Measurements from ENCODE around the gene DYNLRB1. TPM values are rescaled to one million over a fixed set of nuclear protein-coding genes. Genes with fewer than 3 reads are reported as not detected.

Gene DYNLRB1
- total RNA-seq, 1 donor from 2014 or later = 101 TPM

GRCh38 chr20:34538671-34539123 lies 22.5 kb downstream of the DYNLRB1 start:
- no peaks in the 10 kb centered on the region for H3K27me3 Mint-ChIP-seq (ENCODE audit: low read depth)

GRCh38 chr20:34539756-34540155 lies 23.5 kb downstream of the DYNLRB1 start:
- Mint-ChIP-seq H3K4me1 (peaks cover 14% of the 10 kb centered on the region), H3K27ac (no peak overlapping the region), H3K4me3 (no peak overlapping the region), H3K27me3 (ENCODE audit: low read depth) (no peaks in the 10 kb centered on the region), H3K36me3 (peaks cover 41% of the 10 kb centered on the region), H3K9me3 (no peaks in the 10 kb centered on the region)
- DNase-seq (ENCODE audit: low spot score in 2 of 2, unreplicated experiment in 2 of 2) = no peak
- no peak for TF ChIP-seq CTCF (IDR thresholded peaks at IDR 0.05; ENCODE audit: unreplicated experiment)

More at GRCh38 chr20:34538671-34539123, 22.5 kb downstream of the DYNLRB1 start:
- Mint-ChIP-seq H3K4me3 (no peak overlapping the region), H3K27ac (no peak overlapping the region), H3K4me1 (peaks cover 4% of the 10 kb centered on the region), H3K36me3 (peaks cover 48% of the 10 kb centered on the region), H3K9me3 (no peaks in the 10 kb centered on the region)
- peak; percentile 76 for TF ChIP-seq CTCF (IDR thresholded peaks at IDR 0.05; ENCODE audit: unreplicated experiment)
- DNase-seq (ENCODE audit: low spot score in 2 of 2, unreplicated experiment in 2 of 2) = no peak

- DNase-seq (ENCODE audit: low spot score in 2 of 2, unreplicated experiment in 2 of 2) = no peak
- no peaks in the 10 kb centered on the region for H3K27me3 Mint-ChIP-seq (ENCODE audit: low read depth)
- no peak overlapping the region for H3K4me3 Mint-ChIP-seq
- no peak overlapping the region for H3K27ac Mint-ChIP-seq
- no peaks in the 10 kb centered on the region for H3K9me3 Mint-ChIP-seq
- peaks cover 15% of the 10 kb centered on the region for H3K4me1 Mint-ChIP-seq
- no peak for TF ChIP-seq CTCF (IDR thresholded peaks at IDR 0.05; ENCODE audit: unreplicated experiment)
- H3K36me3 Mint-ChIP-seq = peaks cover 33% of the 10 kb centered on the region
Measured at GRCh38 chr20:34540596-34541263, 24.5 kb downstream of the DYNLRB1 start.

- peak overlapping the region; percentile 43 for H3K27ac Mint-ChIP-seq
Measured at GRCh38 chr20:34541264-34541901, 25.2 kb downstream of the DYNLRB1 start.

GRCh38 chr20:34541917-34542316 lies 25.7 kb downstream of the DYNLRB1 start:
- DNase-seq (ENCODE audit: low spot score in 2 of 2, unreplicated experiment in 2 of 2) = no peak
- Mint-ChIP-seq H3K9me3 (no peaks in the 10 kb centered on the region), H3K36me3 (peaks cover 24% of the 10 kb centered on the region), H3K27me3 (ENCODE audit: low read depth) (no peaks in the 10 kb centered on the region), H3K4me3 (no peak overlapping the region), H3K4me1 (peaks cover 15% of the 10 kb centered on the region), H3K27ac (no peak overlapping the region)
- no peak for TF ChIP-seq CTCF (IDR thresholded peaks at IDR 0.05; ENCODE audit: unreplicated experiment)

More at GRCh38 chr20:34541264-34541901, 25.2 kb downstream of the DYNLRB1 start:
- H3K36me3 Mint-ChIP-seq = peaks cover 28% of the 10 kb centered on the region
- H3K9me3 Mint-ChIP-seq = no peaks in the 10 kb centered on the region
- no peaks in the 10 kb centered on the region for H3K27me3 Mint-ChIP-seq (ENCODE audit: low read depth)
- no peak for TF ChIP-seq CTCF (IDR thresholded peaks at IDR 0.05; ENCODE audit: unreplicated experiment)
- H3K4me1 Mint-ChIP-seq = peaks cover 15% of the 10 kb centered on the region
- no peak overlapping the region for H3K4me3 Mint-ChIP-seq
- DNase-seq (ENCODE audit: low spot score in 2 of 2, unreplicated experiment in 2 of 2) = no peak

All from mesothelial cell of epicardium (in vitro differentiated cells).